EH (cell line): Measurements from ENCODE around the gene MALRD1.

Experiments
- DNase-seq: peaks from one replicate; pipeline ENCODE4 v3.0.0-alpha.2; 2015; ENCODE audit warnings: low read depth

The MALRD1 gene

DNA sequence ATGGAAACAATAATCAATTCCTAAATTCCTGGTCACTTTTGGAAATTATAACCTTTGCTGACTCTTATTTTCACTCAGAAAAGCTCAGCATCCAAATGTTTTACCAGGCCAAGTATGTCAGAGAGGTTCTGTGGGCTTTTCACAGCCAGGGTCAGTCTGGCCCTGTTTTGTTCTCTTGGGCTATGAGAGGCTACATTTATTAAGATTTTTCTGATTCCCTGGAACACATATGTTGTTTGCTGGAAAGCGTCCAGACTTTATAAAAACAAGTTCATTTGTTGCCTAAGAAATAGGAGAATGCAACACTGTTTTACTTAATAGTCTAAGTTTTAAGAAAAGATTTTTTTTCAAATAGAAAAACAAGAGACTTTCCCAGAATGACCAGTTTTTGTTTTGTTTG lies 529.2 kb downstream of the MALRD1 start:
- no peak for DNase-seq

DNA sequence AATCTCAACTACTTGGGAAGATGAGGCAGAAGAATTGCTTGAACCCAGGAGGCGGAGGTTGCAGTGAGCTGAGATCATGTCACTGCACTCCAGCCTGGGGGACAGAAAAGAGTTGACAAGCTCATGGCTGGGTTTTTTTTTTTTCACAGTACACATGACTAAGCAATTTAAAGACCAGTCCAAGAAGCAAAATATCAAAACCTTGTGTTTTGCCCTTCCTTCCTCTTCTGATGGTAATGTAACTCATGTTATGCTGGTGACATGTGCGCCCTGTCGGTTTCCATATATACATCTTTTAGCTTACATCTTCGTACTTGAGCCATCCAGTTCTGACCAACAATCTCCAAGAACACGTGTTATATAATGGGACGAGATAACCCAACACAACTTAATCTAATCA lies 530.0 kb downstream of the MALRD1 start:
- no peak for DNase-seq

DNA sequence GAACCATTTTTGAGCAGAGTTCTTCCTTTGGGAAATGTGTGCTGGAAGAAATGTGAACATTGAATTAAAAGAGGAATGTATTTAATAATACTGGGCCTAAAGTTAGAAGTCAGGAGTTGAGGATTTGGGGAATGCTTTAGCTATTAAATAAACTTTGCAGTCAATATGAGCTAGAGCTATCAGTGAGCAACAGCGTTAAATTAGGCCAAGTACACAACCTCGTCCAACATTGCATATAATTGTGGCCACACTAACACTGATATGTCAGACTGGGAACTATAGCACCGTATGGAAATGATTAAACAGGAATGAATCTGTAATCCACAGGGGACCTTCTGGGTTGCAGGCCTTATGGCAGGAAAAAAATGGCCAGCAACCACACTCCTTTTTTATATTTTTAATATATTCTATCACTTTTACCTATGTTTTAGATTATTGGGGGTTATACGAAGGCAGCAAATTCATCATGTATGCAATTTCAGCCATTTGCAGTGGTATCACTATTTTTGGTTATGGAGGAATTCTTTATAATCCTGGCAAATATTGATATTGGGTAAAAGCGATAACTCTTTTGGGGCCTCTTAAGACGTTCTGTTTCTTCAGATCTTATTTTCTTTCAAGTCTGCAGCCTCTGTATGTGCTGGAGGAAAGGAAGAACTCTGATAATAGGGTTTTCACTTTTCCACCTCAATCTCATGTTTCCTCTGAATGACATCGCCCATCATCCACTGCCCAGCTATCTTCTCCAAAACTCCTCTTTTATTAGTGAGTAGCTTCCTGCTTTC lies 531.4 kb downstream of the MALRD1 start:
- DNase-seq = no peak

DNA sequence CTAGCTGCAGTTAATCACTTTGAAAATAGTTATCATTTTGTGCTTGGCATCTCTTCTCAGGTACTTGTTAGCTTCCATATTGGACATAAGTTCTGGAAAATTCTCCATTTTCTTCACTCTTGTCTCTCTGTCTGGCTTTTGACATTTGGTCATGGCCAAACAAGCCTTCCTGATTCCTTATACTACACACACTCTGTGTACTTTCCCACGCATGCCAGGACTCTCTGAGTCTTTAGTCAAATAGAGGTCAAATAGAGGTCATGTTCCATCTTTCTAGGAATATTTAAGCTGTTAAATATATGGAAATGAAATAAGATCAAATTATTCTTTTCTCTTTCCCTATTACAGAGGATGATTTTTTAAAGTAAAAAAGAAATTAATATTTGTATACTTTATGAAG lies 532.1 kb downstream of the MALRD1 start:
- no peak for DNase-seq

DNA sequence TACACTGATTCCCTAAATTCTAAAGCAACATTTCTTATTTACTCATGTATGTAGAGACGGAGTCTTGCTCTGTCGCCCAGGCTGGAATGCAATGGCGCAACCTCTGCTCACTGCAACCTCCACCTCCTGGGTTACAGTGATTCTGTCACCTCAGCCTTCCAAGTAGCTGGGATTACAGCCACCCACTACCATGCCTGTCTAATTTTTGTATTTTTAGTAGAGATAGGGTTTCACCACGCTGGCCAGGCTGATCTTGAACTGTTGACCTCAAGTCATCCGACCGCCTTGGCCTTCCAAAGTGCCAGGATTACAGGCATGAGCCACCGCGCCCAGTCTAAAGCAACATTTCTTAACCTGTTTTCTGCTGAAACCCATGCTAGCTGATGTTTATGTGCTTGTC lies 540.0 kb downstream of the MALRD1 start:
- DNase-seq = no peak

DNA sequence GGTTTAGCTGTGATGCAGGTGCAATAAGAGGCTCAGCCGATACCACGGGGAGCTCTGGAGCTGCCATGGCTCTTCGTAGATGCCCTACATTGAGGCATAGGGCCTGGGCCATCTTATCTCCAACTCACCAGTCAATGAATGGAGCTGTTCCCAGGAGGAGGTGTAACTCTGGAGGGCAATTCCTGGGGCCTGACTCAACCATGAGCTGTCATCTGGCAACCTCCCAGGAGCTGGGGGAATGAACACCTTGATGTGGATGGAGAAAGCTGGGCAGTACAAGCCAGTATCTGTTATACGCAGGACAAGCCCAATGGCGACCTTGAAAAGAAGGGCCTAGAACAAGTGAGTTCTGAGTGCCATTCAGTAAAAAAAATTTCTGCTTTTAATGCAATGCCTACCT lies 543.7 kb downstream of the MALRD1 start:
- no peak for DNase-seq

DNA sequence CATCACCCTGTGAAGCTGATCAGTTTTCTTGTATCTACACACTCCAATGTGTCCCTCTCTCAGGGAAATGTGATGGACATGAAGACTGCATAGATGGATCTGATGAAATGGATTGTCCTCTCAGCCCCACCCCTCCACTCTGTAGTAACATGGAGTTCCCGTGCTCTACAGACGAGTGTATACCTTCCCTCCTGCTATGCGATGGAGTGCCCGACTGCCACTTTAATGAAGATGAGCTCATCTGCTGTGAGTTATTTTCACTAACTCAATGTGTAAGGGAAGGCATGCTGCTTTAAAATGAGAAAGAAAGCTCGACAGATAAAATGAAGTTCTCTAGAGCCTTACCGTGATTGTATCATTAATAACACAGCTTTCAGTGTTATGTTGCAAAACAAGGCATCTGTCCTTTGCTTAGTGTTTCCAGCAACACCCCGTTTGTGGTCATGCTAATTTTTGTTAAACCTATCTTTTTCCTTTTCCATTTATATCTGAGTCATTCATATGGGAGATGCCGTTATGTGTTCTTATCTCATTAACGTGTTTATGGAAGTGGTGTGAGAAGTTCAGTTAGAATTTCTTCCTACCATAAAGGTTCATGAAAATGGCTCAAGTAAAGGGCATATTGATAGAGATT lies 546.7 kb downstream of the MALRD1 start:
- DNase-seq = no peak

DNA sequence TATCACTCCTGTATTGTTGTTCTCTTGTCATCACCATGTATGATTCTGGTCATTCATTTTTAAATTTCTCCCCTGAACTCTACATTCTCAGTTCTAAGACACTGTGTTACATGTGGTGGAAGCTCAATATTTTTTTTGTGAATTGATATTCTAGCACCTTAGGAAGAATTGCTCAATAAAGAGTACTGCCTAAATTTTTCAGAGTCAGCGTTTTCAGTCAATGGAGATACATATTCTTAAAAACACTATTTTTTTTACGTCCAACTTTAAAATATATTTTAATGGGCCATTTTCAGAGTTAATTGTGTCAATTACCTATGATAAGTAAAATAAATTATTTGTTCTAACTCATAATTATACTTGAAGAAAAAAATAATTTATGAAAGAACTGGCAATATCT lies 557.2 kb downstream of the MALRD1 start:
- no peak for DNase-seq

DNA sequence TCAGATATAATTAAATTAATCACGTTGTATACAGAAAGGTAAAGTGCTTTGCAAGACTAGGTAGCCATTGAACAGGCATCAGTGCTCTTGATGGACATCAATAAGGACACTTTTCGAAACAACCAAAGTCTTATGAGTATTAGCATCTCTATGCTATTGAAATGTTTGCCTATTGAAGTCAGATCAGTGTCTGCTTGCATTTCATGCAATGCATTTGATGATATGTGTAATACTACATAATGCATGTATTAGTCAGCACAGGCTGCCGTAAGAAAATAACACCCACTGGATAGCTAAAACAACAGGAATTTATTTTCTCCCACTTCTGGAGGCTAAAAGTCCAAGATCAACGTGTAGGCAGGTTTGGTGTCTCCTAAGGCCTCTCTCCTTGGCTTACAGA lies 558.4 kb downstream of the MALRD1 start:
- no peak for DNase-seq

DNA sequence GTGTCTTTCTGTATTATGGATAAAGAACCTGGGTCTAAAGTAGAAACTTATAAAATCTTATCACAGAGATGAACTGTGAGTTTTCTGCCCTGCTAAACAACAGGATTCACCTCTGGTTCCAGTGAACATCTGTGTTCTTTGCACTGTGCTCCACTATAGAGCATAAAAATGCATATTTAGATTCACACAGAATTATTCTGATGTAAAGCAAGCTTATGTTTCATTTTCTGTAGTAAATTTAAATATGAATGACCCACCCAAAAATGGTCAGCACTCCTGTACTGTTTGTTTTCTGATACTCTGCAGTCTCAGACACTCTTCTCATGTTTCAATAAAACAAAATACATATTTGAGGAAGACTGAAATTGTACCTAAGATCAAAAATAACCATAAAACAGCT lies 563.2 kb downstream of the MALRD1 start:
- no peak for DNase-seq

DNA sequence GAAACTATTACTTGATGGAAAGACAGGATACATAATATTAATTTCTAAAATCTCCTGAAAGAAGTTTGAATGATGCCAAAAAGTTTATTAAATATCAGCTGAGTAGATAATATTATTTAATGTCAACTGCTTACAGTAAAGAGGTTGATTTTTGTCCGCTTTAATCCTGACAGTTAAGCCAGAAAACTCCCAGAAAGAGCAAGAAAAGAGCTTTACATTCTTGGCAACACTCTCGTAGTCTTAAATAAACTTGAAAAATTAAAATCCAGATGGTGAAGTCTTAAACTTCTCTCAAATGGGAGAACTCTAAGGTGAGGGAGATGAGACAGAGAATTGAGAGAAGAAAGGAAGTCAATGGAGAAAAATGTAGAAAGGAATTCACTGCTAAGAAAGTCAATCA lies 568.4 kb downstream of the MALRD1 start:
- DNase-seq = no peak

DNA sequence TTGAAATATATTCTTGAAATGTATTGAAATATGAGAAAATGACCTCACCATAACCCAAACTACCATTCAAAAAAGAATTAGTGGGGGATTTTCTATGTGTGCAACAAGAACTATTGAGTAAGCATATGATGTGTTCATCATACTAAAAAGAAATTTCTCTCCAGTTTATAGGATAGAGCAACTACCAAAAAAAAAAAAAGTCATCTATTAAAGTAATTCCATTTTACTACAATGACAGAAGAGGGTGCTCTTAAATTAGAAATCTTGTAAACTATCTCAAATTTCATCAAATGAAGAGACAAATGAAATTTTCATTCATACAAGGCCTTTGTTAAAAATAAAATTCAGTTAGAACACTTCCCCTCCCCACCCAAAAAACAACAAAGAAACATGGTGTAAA lies 572.2 kb downstream of the MALRD1 start:
- DNase-seq = no peak

DNA sequence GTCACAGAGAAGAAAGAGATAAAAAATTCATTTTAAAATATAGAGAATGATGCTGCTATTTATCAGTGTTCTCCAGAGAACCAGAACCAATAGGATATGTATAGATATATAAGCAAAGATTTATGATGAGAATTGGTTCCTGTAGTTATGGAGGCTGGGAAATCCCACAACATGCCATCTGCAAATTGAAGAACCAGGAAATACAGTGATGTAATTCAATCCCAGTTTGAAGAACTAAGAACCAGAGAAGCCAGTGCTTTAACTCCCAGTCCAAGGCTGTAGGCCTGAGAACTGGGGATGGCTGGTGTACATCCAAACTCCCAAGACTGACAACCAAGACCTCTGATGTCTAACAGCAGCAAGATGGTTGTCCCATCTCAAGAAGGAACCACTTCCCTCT lies 574.7 kb downstream of the MALRD1 start:
- no peak for DNase-seq

DNA sequence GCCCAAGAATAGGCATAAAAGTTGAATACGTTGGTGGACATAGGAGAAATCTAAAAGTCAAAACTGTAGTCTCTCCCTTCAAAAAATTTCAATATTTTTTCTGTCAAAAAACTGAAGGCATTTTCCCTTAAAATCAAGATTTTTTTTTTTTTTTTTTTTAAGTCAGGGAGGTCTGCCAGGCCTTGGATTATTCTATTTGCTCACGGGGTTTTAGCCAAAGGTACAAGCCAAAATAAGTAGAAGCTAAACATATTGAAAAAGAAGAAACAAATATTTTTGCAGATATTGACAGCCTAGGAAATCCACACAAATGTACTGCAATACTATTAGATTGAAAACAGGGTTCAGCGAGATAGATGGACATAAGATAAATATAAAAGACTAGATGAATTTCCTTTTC lies 577.6 kb downstream of the MALRD1 start:
- DNase-seq = no peak

DNA sequence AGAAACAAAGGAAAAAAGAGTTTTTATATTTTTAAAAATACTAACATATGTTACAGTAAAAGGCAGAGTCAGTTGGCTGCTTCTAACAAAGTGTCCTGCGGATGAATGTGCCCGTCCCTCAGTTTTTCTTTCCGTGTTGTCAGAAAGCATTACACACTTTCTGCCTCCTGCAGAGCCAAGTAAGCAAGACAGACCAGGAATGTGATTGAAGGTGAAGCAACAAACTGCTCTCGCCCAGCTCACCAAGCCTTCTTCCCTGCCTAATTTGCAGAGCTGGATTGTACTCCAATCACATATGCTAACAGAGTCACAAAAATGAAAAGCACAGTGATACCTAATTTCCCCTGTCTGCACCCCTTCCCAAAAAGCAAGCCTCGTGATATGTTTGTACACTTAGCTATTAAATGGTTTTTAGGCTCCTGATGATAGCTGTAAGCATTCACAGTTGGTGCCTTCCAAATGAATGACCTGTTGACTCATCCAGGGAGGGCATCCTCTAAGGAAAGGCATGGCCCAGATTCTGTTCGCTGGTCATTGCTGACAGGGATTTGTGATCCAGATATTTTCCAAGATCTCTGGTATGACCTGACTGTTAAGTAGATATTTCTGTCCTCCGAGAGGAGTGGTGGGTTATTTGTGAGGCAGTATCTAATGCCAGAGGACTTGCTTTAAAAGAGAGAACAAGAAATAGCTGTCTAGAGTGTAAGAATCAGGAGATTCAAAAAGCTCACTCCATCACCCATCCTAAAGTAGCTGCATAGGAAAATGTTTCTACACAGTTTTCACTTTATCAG lies 580.4 kb downstream of the MALRD1 start:
- no peak for DNase-seq

DNA sequence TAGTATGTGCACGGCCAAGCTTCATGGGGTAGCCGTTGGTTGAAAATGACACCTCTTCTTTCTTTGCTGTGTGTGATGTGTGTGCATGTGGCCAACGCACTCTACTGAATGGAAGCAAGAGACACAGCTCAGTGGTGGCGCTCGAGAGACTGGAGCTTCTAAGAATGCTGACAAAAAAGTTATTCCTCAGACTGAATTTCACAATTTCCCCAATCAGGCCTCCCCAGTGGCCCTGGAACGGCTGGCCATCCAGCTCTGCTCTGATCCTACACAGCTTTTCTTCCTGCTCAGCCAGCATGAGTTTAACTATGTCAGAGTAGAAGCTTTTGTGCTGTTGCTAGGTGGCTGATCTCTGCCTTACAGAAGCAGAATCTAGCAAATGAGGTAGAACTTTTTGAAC lies 581.0 kb downstream of the MALRD1 start:
- DNase-seq = peak; percentile 12

DNA sequence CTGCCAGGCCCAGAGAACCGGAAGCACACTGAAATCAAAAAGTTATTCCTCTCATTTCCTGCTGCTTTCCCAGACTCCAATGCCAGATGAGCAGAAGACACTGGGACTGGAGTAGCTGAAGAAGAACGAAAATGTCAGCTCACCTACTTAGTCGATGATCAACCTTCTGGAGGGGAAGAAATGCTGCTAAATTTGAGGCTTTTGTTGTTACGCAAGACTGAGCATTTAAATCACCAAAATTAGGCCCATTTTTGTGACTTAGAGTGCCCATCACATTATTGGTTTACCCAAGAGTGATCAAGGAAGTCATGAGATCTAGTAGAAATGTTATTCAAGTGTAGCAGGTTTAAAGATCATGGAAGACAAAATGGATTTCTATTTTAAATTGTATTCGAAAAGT lies 585.6 kb downstream of the MALRD1 start:
- no peak for DNase-seq

DNA sequence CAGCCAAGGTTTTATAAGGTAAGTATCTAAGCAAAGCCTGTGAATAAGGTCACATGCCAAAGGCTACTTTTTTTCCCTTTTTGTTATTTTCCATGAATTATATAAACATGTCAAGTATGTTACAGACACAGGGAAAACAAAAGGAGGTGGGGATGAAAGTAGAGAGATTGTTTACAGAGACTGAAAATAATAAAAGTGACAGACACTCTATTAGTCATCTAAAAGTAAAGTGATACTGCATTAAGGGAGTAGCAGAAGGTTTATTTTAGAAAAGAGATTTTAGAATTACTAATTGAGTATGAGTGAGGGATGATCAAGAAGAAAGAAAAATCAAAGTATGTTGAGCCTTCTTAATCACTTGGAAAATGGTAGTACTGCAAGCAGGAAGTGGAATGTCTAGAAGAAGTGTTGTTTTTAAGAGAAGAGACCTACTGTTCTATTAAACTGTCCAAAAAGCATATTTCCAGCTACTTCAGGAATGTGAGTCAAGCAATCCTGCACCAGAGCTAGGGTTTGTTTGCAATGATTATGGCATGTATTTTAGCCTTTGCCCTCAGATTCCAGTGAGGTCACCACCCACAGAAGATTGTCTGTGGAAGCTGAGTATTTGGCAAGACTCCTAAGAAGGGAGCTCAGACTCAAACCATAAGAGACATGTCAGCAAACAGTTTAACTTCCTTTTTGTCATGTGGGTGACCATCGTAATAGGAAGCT lies 589.7 kb downstream of the MALRD1 start:
- peak; percentile 95 for DNase-seq

DNA sequence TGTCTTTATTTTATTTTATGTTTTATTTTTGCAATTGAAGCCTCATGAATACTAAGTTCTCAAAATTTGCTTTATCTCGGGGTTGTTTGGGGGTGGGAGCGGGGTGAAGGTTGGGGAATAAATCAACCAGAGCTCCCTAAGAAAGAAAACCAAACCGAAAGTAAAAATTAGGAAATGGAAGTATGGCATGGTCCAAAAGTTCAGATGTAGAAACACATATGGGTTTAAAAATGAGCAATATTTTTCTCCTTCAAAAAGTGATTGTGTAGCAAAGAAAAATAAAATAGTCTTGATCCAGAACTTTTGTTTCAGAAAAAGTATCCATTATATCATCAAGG lies 590.3 kb downstream of the MALRD1 start:
- no peak for DNase-seq

DNA sequence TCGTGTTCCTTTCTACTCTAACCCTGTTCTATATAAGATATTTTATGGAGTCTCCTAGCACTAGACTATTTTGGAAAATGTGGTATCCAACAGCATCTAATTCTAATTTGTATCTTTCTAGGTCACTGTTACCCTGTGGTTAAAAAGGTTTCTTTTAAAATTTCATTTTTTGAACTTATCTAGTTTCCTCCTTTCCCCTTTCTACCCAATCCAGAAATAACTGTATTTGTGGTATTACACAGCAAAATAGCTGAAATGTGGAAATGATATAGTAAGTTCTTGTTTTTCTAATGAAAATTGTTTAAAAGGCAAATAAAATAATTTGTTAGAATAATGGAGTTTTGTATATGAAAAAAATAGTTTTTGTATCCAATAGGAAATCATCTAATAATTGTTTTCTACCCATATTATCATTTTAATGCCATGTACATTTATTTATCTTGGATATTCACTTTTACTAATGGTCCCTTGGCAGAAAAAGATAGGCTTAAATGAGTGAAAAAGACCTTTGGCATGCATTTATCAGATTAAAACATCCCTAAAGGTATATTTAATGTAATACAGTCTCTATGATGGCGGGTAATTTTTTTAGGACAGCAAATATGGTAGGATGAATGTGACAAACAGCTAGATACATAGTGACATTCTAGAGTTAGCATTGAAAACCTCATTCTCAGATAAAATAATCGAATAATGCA lies 592.1 kb downstream of the MALRD1 start:
- DNase-seq = no peak

DNA sequence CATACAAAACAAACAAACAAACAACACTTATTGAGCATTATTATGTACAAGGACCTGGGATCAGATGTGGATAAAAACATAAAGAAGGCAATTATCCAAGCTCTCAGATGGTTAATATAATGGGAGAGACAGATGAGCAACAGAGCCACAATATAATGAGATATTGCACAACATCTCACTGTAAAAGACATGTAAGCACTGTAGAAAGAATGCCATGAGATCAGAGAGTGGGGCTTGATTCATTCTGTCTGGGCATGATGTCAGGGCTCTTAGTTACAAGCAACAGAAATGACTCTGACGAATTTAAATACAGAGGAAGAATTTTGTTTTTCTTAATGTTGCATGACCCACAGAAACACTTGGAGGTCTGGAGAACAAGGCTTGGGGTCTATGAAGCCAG lies 602.9 kb downstream of the MALRD1 start:
- peak; percentile 90 for DNase-seq

DNA sequence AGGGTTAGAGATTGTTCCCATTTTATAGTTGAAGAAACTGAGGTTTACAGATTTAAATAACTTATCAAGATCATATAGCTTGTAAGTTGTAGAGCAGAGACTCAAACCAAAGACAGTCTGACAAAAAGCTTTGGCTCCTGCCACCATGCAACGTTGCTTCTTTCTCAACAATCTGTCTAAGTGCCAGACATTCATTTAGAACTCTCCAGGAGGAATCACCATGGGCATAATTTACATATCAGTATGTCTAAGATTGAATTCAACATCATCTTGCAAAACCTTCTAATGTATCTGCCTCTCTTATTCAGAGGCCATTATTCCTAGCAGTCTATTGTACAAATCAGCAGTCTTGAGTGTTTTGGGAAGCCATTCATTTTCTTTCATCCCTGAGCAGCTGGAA lies 604.1 kb downstream of the MALRD1 start:
- DNase-seq = no peak
